Hepatocyte (in vitro differentiated cells): ENCODE measurements around the gene CEP76. TPM values are rescaled to one million over a fixed set of nuclear protein-coding genes. Genes with fewer than 3 reads are reported as not detected.

Experiments used
- DNase-seq: peaks from one replicate; pipeline ENCODE4 v3.0.0-alpha.2; 2016; ENCODE audit warnings: low spot score
- H2AFZ ChIP-seq: fragments of 200-600 bp; sonication (generic); 2 replicates; pipeline ENCODE4 v1.6.0; 2016; ENCODE audit warnings: antibody characterized with exemption, mild to moderate bottlenecking
- H3K27ac ChIP-seq: fragments of 200-600 bp; sonication (generic); 2 replicates; pipeline ENCODE4 v1.5.1; 2016; ENCODE audit warnings: mild to moderate bottlenecking
- H3K27me3 ChIP-seq: fragments of 200-600 bp; sonication (generic); 2 replicates; pipeline ENCODE4 v1.6.1; 2016
- H3K36me3 ChIP-seq: fragments of 200-600 bp; sonication (generic); replicated peaks from 2 replicates; pipeline ENCODE4 v1.5.1; 2016; ENCODE audit warnings: low read depth; ENCODE audit not compliant: insufficient read depth
- H3K4me1 ChIP-seq: fragments of 200-600 bp; sonication (generic); 2 replicates; pipeline ENCODE4 v1.5.1; 2016; ENCODE audit warnings: mild to moderate bottlenecking, moderate library complexity; ENCODE audit not compliant: insufficient read depth
- H3K4me2 ChIP-seq: fragments of 200-600 bp; sonication (generic); 2 replicates; pipeline ENCODE4 v1.6.0; 2016
- H3K4me3 ChIP-seq: fragments of 200-600 bp; sonication (generic); 2 replicates; pipeline ENCODE4 v1.5.1; 2016; ENCODE audit warnings: mild to moderate bottlenecking
- H3K79me2 ChIP-seq: fragments of 200-600 bp; sonication (generic); 2 replicates; pipeline ENCODE4 v1.6.0; 2017; ENCODE audit warnings: mild to moderate bottlenecking
- H3K9me2 ChIP-seq: fragments of 200-600 bp; sonication (generic); replicated peaks from 2 replicates; pipeline ENCODE4 v1.6.0; 2017; ENCODE audit warnings: mild to moderate bottlenecking; ENCODE audit not compliant: insufficient read depth
- H3K9me3 ChIP-seq: fragments of 200-600 bp; sonication (generic); 2 replicates; pipeline ENCODE4 v1.5.1; 2016; ENCODE audit warnings: low read depth, mild to moderate bottlenecking
- H4K20me1 ChIP-seq: fragments of 200-600 bp; sonication (generic); 2 replicates; pipeline ENCODE4 v1.6.0; 2016; ENCODE audit warnings: mild to moderate bottlenecking; ENCODE audit not compliant: insufficient read depth, poor library complexity, severe bottlenecking
- CTCF ChIP-seq: fragments of 200-600 bp; sonication (generic); IDR thresholded peaks from 2 replicates; pipeline ENCODE4 v1.5.1; 2016; ENCODE audit warnings: antibody characterized with exemption, mild to moderate bottlenecking; ENCODE audit not compliant: poor library complexity
- EZH2 ChIP-seq: fragments of 200-600 bp; sonication (generic); IDR thresholded peaks from 2 replicates; pipeline ENCODE4 v1.6.1; 2016; ENCODE audit warnings: antibody characterized with exemption, mild to moderate bottlenecking, borderline replicate concordance
- EZH2phosphoT487 ChIP-seq: fragments of 200-600 bp; sonication (generic); IDR thresholded peaks from one replicate; pipeline ENCODE4 v1.6.1; 2018; ENCODE audit warnings: antibody characterized with exemption, mild to moderate bottlenecking, low read depth, moderate library complexity; ENCODE audit not compliant: unreplicated experiment, severe bottlenecking
- WGBS: methylation state at CpG from one replicate; pipeline ENCODE4 v1.1.6; 2016; ENCODE audit warnings: low lambda C conversion rate; ENCODE audit errors: missing lambda C conversion rate; 5-methylcytosine and 5-hydroxymethylcytosine counted together
- polyA plus RNA-seq: library from polyadenylated mRNA; unstranded; fragments of >200 nt; fragmentation: Nextera tagmentation; extraction: Ambion mirVana; gene quantifications from 2 replicates; pipeline ENCODE4 v1.2.1, GENCODE V29; 2016
- total RNA-seq: library from RNA; depleted of rRNA; stranded (reverse); fragments of >200 nt; gene quantifications from 2 replicates; pipeline ENCODE4 v1.2.3, GENCODE V29; 2014

The CEP76 gene
- total and polyA plus RNA-seq, 2 experiments from 2014 or later = 4.7 to 11.9 TPM

- no peak overlapping the region for H3K4me2 ChIP-seq
These were observed 23.2 kb downstream of the CEP76 start for GRCh38 chr18:12679183-12679786.

GRCh38 chr18:12668041-12668440 is 34.5 kb downstream of the CEP76 start:
- no peaks in the 10 kb centered on the region for H3K79me2 ChIP-seq
- H3K27me3 ChIP-seq = no peaks in the 10 kb centered on the region
- TF ChIP-seq EZH2 (no peak), EZH2phosphoT487 (no peak), CTCF (no peak)
- H3K9me2 ChIP-seq = no peaks in the 10 kb centered on the region
- no peak for DNase-seq
- H3K27ac ChIP-seq = no peak overlapping the region
- no peak overlapping the region for H3K4me2 ChIP-seq
- H3K36me3 ChIP-seq = no peaks in the 10 kb centered on the region
- no peak overlapping the region for H3K4me3 ChIP-seq
- H3K4me1 ChIP-seq = no peaks in the 10 kb centered on the region
- no peaks in the 10 kb centered on the region for H4K20me1 ChIP-seq
- no peak overlapping the region for H2AFZ ChIP-seq
- no peaks in the 10 kb centered on the region for H3K9me3 ChIP-seq
- WGBS = 94% methylated on average over 5 of the region's 5 CpGs

More at GRCh38 chr18:12679183-12679786, 23.2 kb downstream of the CEP76 start:
- H3K27ac ChIP-seq = no peak overlapping the region
- H4K20me1 ChIP-seq = no peaks in the 10 kb centered on the region
- no peak for DNase-seq
- no peak overlapping the region for H3K4me3 ChIP-seq
- no peaks in the 10 kb centered on the region for H3K36me3 ChIP-seq
- no peaks in the 10 kb centered on the region for H3K4me1 ChIP-seq
- TF ChIP-seq EZH2 (no peak), CTCF (no peak), EZH2phosphoT487 (no peak)
- WGBS = 74% methylated on average over 8 of the region's 8 CpGs
- H3K9me2 ChIP-seq = no peaks in the 10 kb centered on the region
- H3K27me3 ChIP-seq = no peaks in the 10 kb centered on the region
- H3K9me3 ChIP-seq = no peaks in the 10 kb centered on the region
- H3K79me2 ChIP-seq = no peaks in the 10 kb centered on the region
- no peak overlapping the region for H2AFZ ChIP-seq

GRCh38 chr18:12659904-12660605 is 42.5 kb downstream of the CEP76 start:
- DNase-seq = peak; percentile 75
- TF ChIP-seq EZH2 (no peak), CTCF (peak; percentile 94)
- no peak overlapping the region for H2AFZ ChIP-seq
- peak overlapping the region; percentile 7 for H3K27ac ChIP-seq
- H3K27me3 ChIP-seq = no peaks in the 10 kb centered on the region
- H4K20me1 ChIP-seq = peaks cover 8% of the 10 kb centered on the region
- H3K9me2 ChIP-seq = no peaks in the 10 kb centered on the region
- no peak overlapping the region for H3K4me2 ChIP-seq
- no peaks in the 10 kb centered on the region for H3K9me3 ChIP-seq
- no peak overlapping the region for H3K4me3 ChIP-seq
- H3K36me3 ChIP-seq = no peaks in the 10 kb centered on the region
- no peaks in the 10 kb centered on the region for H3K4me1 ChIP-seq
- peaks cover 11% of the 10 kb centered on the region for H3K79me2 ChIP-seq
- 79% methylated on average over 9 of the region's 9 CpGs for whole genome bisulfite sequencing
